Measurements from ENCODE around the gene LAGE3.

LAGE3 gene

DNA sequence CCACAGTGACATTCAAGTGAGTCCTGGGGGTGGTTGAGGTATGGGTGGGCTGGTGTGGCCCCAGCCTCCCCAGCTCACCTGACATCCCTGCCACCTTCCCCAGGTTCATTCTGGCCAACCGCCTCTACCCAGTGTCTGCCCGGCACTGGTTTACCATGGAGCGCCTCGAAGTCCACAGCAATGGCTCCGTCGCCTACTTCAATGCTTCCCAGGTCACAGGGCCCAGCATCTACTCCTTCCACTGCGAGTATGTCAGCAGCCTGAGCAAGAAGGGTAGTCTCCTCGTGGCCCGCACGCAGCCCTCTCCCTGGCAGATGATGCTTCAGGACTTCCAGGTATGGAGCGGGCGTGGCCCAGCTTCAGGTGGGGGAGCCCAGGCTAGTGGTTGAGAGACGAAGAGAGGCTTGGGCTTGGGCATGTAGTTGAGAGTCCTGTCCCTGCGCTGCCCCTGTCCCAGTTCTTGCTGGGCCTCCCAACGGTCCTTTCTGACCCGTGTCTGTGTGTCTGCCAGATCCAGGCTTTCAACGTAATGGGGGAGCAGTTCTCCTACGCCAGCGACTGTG is 43.8 kb downstream of the LAGE3 start:
- no peak for DNase-seq (ENCODE audit: low read depth in 2 of 2)

DNA sequence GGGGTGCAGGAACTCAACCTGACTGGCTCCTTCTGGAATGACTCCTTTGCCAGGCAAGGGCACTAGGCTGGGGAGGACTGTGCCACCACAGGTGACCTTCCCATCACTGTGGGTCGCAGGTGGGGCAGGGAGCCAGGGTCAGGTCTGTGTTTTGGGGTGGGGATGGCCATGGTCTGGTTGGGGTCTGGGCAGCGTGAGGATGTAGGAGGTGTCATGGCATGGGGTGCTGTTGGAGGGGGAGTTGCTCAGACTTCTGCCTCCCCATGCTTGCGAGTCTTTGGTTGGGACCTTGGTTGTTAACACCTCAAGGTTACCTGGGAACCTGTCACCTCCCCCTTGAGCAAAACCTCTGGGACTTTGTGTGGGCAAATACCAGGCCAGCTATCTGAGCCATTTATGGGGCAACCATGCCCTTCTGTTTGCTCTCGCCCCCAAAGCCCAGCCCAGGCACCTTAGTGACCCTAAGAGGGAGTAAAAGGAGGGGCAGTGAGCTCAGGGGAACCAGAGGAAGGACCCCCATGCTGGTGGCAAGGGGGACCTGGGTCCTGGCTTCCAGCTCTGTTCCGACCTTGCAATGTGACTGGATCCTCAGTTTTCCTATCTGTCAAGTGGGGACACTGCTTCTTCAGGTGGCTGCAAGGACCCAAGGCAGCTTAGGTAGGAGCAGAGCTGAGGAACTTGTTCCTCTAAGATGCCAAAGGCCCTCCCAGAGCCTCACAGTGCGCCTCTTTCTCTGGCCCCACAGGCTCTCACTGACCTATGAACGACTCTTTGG is 44.5 kb downstream of the LAGE3 start:
- no peak for DNase-seq (ENCODE audit: low read depth in 2 of 2)

DNA sequence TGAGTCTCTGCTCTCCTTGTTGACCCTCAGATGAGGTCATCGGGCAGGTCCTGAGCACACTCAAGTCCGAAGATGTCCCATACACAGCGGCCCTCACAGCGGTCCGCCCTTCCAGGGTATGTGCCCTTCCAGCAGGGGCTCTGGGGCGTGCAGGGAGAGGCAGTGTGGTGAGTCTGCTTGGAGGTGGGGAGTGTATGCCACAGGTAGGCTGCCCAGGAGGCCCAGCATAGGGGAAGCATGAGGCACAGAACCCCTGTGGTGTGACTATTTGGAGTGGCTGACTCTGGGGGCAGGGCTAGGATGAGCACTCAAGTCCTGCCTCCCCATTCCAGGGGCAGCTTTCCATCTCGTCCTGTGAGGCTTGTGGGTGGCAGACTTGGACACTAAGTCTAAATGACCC is 45.5 kb downstream of the LAGE3 start:
- DNase-seq (ENCODE audit: low read depth in 2 of 2), result no peak

DNA sequence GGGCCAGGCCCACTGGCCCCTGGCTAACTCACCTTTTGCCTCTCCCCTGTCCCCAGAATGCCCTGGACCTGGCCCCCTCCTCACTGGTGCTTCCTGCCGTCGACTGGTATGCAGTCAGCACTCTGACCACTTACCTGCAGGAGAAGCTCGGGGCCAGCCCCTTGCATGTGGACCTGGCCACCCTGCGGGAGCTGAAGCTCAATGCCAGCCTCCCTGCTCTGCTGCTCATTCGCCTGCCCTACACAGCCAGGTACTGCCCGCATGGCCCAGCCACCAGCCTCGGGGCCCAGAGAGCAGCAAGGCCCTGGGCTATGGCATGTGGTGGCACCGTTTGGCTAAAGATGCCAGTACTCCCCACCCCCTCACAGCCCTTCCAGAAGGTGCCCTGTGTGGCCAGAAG is 46.9 kb downstream of the LAGE3 start:
- DNase-seq (ENCODE audit: low read depth in 2 of 2), result no peak

DNA sequence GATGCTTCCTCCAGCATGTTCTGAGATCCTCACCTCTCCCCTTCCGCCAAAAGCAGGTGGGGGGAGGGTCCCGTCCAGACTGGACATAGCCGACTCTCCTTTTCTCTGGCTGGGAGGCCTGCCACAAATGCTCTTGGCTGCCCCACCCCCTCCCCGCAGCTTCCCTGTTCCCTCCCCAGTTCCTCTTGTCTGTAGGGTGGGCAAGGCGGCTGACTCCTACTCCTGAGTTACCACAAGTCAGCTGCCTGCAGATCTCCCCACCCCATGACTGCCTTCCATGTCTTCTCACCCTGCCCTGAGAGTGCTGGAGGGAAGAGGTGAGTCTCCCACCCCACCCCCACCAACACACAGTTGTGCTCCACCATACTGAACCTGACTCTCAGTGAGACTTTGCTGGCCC is 47.7 kb downstream of the LAGE3 start:
- DNase-seq (ENCODE audit: low read depth in 2 of 2), result no peak

DNA sequence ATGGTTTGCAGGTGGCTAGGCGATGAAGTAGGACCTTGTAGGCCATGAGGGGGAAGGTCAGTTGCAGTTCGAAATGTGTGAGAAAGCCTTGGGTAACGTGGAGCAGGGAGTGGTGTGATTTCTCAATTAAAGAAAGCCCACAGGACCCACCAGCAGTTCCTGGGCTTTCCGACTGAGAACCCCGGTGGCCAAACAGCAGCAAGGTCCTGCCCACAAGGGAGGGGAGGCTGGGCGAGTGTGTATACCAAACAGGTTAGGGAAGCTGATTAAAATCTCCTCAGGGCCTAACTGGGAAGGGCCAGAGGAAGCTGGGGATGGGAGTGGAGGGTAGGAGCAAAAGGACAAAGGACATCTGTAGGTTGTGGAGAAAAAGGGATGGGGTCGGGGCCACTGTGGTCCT is 48.2 kb downstream of the LAGE3 start:
- DNase-seq (ENCODE audit: low read depth in 2 of 2), result no peak

DNA sequence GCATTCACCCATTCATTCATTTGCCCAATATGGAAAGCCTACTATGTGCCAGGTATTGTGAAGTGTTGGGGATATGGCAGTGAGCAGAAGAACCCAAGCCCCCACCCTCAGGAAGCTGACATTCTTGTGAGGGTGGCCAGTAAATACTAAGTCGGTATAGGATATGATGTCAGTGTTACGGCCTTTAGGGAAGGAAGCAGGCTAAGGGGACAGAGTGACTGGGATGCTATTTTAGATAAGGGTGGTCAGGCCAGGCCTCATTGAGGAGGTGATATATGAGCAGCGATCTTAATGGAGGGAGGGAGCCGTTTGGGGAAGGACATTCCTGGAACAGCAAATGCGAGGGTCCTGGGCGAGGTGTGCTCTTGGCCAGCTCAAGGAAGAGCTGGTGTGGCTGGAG is 48.6 kb downstream of the LAGE3 start:
- DNase-seq (ENCODE audit: low read depth in 2 of 2), result no peak

DNA sequence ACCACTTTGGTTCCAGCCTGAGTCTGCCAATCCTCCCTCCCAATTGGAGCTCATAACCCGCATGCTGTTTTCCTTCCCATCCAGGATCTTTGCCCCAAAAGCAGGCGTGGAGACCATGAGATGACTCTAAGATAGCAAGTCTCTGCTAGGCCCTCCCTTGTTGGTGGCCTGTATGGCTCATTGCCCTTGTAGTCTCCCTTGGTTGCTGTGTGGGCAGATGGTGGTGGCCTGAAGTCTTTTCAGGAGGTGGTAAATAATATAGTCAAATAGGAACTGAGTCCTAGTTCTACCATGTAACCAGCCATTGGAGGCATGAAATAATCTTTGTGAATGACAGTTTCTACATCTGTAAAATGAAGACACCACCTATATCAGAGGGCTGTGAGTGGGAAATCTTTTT is 49.4 kb downstream of the LAGE3 start:
- no peak for DNase-seq (ENCODE audit: low read depth in 2 of 2)

DNA sequence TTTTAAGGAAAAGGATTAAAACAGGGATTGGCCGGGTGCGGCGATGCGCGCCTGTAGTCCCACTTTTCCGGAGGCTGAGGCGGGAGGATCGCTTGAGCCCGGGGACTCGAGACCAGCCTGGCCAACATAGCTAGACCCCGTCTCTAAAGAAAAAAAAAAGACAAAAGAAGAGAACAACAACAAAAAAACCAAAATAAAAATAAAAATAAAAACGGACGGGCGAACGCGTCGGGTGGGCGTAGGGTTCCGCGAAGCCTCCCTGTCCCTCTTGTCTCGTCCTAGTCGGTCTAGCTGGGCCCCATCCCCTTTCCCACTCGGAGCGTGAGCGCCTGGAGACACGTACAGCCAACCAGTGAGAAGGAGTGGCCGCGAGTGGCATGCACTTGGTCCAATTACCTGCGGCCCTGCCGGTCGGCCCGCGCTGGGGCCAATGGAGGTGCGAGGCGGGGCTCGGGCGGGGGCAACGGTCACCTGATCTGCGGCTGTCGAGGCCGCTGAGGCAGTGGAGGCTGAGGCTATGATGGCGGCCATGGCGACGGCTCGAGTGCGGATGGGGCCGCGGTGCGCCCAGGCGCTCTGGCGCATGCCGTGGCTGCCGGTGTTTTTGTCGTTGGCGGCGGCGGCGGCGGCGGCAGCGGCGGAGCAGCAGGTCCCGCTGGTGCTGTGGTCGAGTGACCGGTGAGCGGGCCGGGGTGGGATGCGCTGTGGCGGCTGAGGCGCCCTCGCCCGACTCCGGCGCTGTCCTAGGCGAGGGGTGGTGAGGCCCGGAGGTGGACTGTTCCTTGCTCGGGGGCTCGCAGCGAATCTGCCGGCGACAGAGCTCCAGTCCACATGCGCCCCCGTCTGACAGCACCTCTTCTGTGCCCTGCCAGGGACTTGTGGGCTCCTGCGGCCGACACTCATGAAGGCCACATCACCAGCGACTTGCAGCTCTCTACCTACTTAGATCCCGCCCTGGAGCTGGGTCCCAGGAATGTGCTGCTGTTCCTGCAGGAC is 50.6 kb downstream of the LAGE3 start, which contains the start of gene ATP6AP1:
ATP6AP1 (plus strand) TSS at position 502 of the 996 bp plus-strand sequence; CDS start at position 518, 16 bp downstream.
- DNase-seq (ENCODE audit: low read depth in 2 of 2), result peak; percentile 64 to 77
